Measurements from ENCODE around the gene CPNE2.

CPNE2 gene

DNA sequence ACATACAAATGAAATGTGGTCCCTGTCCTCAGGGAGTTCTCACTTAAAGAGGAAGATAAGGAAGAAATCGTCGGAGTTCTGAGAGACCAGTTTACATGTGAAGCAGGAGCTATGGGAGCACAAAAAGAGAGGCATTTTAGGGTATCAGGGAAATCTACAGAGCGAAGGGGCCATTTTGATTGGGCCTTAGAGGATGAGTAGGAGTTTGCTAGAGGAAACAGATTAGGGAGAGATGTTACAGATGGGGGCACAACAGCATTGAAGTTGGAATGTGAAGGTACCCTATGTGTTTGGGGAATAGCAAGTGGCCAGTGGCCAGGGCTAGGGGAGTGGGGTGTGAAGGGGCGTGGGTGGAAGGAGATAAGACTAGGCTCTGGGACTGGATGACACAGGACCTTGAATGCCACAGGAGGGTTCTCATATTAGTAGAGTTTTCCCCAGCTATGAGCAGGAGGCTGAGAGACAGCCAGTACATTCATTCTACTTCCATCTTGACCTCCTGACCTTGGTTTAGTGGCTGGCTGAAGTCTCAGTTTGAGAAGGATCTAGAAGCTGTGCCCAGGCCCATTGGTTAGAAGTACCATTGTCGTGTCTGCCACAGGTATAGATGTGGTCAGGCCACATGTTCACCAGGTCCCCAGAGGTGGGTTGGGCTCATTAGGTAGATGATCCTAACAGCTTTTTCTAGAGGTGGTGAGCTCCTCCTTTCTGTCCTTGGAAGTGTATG lies 34.8 kb downstream of the CPNE2 start:
- no peak for DNase-seq

DNA sequence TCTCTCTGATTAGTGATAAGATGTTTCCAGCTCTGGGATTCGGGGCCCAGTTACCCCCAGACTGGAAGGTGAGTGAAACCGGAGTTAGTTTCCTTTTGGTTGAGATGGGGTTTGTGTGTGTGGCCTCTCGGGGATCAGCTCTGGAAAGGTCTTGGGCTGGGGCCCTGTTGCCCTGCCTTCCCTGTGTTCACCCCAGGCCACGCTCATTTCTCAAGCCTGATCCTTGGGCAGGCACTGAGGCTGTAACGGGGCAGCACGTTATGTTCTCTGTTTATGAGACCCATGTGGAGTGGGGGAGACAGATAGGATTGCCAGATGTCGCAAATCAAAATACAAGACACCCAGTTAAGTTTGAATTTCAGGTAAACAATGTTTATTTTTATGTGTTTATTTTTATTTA lies 35.5 kb downstream of the CPNE2 start:
- no peak for DNase-seq

DNA sequence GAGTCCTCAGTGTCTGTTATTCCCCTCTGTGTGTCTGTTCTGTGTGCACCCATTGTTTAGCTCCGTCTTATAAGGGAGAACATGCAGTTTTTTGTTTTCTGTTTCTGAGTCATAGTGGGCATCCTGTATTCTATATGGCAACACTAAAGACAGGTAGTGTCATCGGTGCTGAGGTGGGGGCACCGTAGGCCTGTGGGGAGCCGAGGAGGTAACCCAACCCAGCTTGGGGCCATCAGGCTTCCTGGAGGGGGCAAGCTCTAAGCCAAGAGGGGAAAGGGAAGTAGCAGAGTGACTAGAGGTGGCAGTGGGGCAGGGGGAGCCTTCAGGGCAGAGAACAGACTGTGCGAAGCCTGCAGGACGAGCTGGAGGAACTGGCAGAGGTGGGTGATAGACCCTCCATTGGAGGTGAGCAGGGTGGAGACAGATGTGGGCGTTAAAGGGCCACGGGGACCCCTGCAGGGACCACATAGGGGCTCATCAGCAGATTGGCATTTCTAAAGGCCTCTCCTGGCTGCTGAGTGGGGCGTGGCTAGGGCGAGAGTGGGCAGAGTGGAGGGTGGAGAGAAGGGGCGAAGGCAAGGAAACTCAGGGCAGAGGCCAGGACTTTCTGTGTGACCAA lies 36.5 kb downstream of the CPNE2 start:
- no peak for DNase-seq

DNA sequence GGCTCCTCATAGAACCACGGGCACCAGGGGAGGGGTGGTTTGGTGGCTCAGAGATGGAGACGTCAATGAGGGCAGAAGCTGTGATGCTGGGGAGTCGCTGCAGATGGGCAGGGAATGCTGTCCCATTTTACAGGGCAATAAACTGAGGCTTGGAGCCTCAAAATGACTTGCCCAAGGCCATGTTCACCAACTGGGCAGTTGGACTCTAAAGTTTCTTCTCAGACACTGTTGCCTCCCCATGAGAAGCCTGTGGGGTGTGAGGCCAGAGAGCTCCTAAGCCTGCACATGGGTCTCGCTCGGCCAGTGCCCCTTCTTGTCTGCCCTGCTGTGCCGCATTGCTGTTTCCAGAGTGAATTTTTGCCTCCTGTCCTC lies 38.6 kb downstream of the CPNE2 start:
- DNase-seq: no peak

DNA sequence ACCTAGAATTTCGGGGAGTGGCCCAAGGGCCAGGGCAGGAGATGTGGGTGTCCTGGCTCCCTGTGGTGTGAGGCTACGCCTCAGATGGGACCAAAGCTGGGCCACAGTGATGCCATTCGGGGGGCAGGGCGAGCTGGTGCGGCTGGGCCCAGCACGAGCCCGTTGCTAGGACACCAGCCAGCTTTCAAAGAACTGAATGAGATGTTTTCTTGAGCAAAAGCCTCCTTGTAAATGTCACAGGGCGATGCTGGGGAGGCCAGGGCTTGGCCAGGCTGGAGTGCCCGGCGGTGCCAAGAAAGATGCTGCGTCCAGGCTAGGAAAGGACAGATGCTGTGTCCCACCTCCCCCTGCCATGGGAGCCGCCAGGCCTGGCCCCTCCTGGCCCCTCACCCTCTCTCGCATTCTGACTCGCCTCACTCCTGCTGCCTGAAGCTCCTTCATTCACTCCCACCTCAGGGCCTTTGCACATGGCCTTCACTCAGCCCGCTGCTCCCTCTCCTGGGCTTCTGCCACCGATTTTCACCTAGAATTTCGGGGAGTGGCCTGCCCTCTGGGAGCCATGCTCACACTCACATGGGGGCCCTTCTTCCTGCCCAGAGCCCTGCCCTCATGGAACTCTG lies 39.1 kb downstream of the CPNE2 start:
- no peak for DNase-seq

DNA sequence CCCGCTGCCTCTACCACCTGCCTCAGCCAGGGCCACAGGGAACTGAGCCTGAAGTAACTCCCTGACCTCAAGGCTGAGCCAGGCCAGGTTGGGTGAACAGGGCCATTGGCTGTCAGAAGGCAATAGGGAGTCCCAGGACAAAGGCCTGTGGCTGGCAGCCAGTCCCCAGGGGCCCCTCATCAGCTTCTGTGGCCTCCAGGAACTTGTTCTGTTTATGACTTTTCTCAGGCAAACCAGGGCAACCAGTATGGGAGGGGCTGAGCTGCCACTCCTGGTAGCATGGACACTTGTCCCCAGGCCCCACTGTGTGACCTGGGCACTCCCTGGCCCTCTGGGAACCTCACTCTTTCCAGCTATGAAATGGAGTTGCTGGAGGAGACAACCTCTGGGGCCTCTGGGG lies 40.1 kb downstream of the CPNE2 start:
- DNase-seq: no peak

DNA sequence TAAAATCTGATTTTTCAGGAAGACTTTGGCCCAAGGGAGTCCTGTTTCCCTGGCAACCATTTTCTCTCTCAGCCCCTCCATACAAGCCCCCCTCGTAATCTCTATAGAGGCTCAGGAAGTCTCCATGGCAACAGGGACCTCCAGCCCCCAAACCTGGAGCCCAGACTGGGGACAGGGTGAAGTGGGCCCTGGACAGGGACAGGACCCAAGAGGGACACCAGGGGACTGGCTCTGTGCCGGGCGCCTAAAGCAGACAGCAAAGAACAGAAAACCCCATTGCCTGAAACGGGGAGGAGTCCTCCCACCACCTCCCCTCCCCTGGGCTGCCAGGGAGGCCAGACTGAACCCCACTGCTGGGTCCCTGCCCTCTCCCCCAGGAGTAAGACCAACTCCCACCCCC lies 40.6 kb downstream of the CPNE2 start:
- no peak for DNase-seq

DNA sequence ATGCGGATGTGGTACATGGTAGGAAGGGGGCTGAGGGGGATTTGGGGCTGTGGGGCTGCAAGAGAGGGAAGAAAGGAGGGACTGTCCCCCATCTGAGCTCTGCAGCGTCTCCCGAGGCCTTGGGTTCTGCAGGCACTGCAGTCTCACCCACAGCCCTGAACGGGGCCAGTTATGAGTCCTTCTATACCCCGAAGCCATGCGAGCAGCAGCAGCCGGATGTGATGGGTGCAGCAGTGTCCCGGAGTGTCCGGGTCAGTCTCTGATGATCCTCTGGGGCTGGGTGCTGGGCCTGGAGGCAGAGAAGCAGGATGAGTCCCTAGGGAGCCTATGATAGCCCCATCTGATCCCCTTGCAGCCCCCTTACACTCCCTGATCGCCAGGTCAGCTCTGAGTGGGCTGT lies 41.5 kb downstream of the CPNE2 start:
- no peak for DNase-seq

DNA sequence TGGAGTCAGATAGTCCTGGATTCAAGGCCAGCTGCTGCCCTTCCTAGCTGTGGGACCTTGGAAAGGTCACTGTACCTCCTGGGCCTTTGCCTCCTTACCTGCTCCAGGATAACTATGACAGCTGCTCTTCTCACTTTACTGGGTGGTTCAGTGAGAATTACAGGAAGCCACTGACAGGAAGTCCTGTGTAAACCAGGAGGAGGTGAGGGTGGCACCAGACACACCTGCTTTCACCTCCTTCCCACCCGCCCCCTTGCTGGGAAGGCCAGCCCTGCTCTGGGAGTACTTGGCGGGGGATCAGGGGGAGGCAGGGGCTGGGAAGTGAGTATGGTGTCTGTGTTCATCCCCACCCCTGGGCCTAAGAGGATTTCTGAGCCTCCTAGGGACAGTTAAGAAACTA lies 42.6 kb downstream of the CPNE2 start:
- no peak for DNase-seq

DNA sequence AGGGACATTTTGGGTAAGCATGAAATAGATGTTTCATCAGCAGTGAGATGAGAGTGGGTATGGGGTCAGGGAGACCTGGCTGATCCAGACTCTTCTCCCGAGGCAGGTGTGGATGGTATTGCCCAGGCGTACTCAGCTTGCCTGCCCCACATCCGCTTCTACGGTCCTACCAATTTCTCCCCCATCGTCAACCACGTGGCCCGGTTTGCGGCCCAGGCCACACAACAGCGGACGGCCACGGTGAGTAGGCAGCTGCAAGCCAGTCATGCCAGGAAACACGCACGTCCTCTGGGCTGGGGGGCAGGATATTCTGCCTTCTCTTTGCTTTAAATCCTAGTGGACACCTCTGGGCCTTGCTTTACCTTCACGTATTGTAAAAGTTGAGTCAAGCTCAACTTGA lies 44.7 kb downstream of the CPNE2 start:
- no peak for DNase-seq

DNA sequence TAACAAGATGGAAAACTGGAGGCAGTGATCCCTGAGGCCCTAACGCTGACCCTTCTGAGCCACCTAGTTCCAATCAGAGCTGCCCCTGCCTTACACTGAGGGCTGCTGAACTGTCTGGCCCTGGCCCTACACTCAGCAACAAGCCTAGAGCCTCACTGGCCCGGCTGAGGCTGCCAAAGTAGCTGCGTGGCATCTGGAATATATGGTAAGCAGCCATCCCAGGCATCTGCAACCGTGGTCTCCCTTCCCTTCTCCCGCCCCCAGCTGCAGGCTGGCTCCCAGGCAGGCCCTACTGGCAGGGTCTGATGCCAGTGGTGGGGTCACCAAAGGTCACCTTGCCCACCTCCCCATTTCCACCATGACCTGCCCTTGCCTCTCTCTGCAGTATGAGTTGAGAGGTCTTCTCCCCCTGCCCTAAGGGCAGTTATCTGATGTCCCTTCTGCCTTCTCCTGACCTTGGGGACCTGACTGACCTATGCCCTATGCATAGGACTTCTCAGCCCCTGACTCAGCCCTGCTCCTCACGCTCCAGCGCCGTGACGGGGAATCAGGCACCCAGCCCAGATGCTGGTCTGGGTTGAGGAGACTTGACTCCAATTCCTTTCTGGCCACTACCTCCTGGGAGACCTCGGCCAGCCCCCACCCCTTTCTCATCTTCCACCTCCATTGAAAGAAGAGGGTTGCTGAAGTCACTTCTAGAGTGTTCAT lies 45.3 kb downstream of the CPNE2 start:
- no peak for DNase-seq

DNA sequence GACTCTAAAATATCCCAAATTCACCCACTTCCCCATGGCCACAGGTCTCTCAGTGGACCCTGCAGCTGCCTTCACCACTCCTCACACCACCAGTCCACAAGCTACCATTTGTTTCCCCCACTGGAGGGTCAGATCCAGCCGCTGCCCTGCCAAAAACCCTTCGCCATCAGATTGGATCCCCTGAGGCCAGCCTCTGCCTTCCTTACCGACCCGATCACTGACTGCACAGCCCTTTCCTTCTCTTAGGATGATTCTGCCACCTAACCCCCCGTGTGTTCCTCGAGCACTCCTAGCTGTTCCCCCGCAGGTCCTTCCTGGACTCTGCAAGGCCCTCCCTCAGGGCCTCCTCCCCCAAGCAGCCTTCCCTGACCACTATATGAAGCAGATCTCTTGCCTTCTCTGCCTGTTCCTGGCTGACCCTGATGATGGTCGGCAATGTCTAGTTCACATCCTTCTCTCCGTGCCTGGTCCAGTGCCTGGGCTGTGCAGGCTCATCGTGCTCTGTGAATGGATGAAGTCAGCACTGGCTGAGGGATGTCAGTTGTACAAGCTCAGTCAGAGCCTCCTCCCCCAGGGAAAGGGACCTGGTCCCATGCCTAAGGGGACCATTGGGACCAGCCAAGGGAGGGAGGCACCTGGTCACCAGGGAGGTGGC lies 46.0 kb downstream of the CPNE2 start:
- no peak for DNase-seq

DNA sequence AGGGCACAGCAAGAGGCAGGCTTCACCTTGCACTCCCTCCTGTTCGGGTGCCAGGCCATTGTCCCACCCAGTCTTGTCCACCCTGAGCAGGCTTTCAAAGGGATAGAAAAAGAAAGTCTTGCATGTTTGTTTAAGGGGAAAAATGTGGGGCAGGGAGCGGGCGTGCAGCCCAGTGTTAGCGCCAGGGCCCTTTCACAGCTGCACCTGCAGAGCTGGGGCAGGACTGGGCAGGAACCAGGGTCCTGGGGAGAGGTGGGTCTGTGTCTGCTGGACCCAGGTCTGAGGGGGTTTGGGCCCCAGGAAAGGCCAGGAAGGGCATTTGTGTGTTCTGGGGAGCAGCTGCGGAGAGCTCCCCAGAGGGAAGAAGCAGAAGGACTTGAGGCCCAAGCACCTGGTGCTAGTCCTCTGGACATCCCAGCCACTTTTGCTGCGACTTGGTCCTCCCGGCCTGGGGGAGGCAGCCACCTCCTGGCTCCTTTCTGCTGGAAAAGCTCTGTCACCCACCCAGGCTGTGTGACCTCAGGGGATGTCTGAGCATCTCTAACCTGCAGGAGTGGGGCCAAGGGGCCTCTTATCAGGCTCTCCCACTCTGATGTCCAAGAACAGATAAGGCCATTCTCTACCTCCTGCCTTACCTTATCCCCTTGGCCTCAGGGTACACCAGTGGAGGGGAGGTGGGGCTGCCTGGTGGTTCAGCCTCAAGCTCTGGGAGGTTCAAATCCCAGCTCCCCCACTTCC lies 48.7 kb downstream of the CPNE2 start:
- no peak for DNase-seq

DNA sequence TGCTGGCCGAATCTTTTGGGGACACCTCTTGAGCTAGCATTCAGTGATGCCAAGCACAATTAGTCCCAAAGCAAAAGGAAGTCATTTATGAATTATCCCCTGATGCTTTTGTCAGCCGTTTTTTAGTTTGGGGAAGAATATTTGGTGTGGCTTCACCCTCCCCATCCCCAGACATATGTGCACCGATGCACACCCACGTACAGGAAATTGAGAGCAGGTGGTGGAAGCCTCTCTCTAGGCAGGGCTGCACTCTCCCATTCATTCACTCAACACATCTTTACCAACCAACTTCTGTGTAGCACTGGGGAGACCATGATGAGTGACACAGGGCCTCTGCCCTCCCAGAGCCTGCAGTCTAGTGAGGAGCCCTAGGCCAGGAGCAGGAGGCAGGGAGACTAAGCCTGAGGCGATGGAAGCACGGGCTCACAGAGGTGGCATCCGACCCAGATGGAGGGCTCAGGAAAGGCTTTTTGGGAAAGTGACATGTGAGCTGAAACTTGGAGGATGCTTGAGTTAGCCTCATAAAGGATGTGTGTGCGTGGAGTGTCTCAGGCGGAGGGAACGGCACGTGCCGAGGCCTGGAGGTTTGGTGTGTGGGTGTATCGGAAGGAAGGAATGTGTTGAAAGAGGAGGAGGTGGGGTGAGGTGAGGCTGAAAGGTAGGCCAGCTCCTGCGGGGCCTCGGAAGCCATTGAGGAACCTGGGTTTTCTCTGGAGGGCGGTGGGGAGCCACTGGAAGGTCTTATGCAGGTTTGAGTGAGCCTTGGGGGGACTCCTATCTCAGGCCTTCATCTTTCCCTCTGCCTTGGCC lies 49.6 kb downstream of the CPNE2 start:
- DNase-seq: no peak

DNA sequence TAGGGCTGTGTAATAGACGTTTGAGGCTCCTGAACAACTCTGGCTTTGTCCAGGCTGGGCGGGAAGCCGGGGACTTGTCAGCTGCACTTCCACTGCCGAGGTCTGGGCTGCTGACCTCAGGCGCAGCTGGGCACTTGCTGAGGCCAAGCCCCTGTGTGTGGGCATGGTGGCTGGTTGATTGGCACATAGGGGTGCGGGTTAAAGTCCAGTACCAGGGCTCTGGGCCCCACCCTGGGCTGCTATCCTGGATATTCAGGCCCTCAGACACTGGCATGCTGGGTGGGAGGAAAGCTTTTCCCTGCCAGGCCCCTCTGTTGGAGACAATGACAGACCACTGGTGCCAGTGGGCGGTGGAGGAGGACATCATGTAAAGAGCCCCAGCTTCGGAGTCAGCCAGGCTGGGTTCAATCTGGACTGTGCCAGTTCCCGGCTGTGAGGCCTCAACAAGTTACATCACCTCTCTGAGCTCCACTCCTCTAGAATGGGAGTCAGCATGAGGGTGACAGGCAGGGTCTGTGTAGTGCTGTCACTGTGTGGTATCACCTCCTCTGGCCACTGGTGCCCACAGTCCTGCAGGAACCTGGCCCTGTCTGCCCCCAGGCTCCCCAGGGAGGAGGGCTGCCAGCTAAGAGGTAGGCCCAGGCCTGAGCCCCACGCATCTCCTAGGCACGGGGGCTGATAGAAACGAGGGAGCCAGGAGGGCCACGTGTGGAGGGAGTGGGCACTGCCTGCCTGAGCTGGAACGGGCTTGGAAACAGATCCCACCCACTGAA lies 51.0 kb downstream of the CPNE2 start:
- no peak for DNase-seq

DNA sequence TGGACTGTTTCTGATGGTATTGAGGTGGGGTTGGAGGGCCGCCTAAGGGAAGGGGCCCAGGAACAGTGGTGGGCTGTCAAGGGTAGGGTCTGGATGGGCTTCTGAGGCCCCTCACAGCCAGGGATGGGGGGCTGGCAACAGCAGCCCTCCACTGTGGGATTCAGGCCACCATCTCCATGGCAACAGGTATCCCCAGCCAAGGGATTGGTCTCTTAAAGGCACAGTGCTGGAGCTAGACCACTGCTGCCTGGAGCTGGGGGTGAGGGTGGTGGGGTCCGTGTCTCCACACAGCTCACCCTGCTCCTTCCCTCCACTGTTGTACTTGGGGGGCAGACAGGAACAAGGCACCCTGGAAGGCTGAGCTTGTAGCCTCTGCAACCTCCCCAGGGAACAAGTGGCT lies 51.6 kb downstream of the CPNE2 start:
- no peak for DNase-seq

DNA sequence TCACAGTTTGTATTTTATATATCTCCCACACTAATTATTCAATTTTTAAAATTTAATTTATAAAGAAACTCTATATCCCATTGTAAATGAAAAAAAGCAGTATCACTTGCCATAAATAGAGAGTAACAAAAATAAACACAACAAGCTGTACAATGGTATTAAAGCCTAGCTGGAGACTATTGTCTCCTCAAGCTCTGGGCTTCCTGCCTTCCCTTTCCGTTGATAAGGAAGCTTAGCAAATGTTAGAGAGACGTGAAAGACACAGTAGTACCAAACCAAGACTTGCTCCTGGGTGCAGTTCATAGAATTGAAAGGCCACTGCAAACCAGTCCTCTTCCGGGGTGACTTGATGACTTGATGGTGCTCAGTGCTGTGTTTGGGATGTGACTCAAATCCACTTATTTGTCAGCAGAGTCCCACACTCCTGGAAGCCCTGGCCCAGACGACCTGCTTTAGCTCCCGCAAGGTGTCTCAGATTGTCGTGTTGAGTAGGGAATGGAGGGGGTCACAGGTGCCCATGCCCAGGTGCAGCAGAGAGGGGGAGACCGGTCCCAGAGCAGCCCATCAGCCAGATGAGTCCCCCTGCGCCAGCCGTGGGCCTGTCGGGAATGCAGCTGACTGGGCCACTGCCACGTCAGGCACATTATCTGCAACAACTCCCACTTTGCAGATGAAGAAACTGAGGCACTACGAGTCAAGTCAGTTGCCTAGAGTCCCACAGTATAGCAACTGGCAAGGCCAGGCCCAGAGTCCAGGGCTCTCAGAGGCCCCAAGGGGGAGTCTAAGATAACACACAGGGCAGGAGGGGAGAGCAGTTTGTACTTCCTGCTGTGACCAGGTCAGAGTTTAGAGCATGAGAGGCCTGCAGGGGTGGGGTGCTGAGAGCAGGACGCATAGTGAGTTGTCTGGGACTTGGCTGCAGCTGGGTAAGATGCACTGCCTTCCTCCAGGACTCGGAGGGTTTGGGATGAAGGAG lies 53.0 kb downstream of the CPNE2 start:
- no peak for DNase-seq

DNA sequence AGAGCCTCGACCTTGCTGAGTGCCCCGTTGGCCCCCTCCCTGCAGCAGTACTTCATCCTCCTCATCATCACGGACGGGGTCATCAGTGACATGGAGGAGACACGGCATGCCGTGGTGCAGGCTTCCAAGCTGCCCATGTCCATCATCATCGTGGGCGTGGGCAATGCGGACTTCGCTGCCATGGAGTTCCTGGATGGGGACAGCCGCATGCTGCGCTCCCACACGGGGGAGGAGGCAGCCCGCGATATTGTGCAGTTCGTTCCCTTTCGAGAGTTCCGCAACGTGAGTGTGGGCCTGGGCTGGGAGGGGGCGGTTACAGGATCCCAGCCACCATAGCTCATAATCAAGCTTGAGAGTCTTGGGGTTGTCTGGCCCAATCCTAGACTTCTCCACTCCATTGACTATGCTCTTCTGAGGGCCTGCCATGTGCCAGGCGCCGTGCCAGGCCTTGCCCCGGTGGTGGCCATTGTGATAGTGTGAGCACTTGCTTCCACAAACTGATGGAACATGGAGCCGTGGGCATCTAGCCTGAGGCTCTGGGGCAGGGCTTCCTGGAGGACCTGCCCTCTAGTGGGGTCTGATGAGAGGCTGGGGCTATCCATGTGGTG lies 53.8 kb downstream of the CPNE2 start:
- no peak for DNase-seq

DNA sequence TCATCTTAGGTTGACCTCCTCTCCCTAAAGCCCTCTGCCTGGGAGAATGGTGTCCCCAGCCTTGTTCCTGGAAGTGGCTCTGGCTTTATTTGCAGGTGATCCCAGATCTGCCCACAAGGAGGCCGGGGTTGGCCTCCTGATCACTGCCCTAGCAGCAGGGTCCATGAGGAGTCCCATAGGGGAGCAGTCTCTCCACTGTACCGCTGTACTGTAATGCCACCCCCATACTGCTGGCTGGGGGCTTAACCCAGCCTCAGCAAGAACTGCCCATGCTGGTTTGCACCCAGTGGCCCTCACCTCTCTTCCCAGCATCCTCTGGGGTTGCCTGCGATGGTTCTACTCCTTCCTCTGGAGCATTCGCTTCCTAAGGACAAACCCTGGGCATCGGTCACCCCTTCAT lies 54.4 kb downstream of the CPNE2 start:
- DNase-seq: no peak
